ENCODE results near the gene VAV3. TPM values are rescaled to one million over a fixed set of nuclear protein-coding genes. Genes with fewer than 3 reads are reported as not detected.

The VAV3 gene
- total and polyA plus RNA-seq, 12 donors: 1.1 to 8.5 (median 4.1) TPM

- DNase-seq: peak; percentile 37 to 83 (median 58)
- H3K4me3 ChIP-seq: no peak overlapping the region
- H3K36me3 ChIP-seq (replicated peaks in 1 of 2): no peaks in the 10 kb centered on the region
- TF ChIP-seq POLR2A (IDR thresholded peaks at IDR 0.05) (no peak), CTCF (IDR thresholded peaks at IDR 0.05) (peak in 5 of 6 experiments; percentile 32 to 64 (median 45))
- no peak overlapping the region for H3K27ac ChIP-seq
- H3K4me1 ChIP-seq (replicated peaks in 1 of 2): no peaks in the 10 kb centered on the region
- intact Hi-C loops (cut with DNase I): no loop called here
- no peaks in the 10 kb centered on the region for H3K27me3 ChIP-seq
- 29 to 37% (median 35%) methylated on average over 6 of the region's 6 CpGs for WGBS, 4 donors
- H3K9me3 ChIP-seq (replicated peaks in 1 of 3): no peaks in the 10 kb centered on the region
Measured at GRCh38 chr1:107750364-107750959, 214.5 kb downstream of the VAV3 start.

GRCh38 chr1:107748531-107748930 is 216.4 kb downstream of the VAV3 start:
- peak in 1 of 6 experiments; percentile 37 for TF ChIP-seq CTCF (IDR thresholded peaks at IDR 0.05)
- TF ChIP-seq POLR2A (IDR thresholded peaks at IDR 0.05): no peak
- Histone ChIP-seq H3K27me3 (no peaks in the 10 kb centered on the region), H3K4me3 (no peak overlapping the region), H3K27ac (no peak overlapping the region), H3K4me1 (replicated peaks in 1 of 2) (no peaks in the 10 kb centered on the region), H3K36me3 (replicated peaks in 1 of 2) (no peaks in the 10 kb centered on the region), H3K9me3 (replicated peaks in 1 of 3) (no peaks in the 10 kb centered on the region)
- no peak for DNase-seq
- 40 to 58% (median 42%) methylated on average over 2 of the region's 2 CpGs for WGBS, 4 donors
- intact Hi-C loops (cut with DNase I): loop anchor here in 1 of 2 donors (10.0 kb wide), 1 partner anchor 324 kb away; no protein-coding TSS in a partner anchor

GRCh38 chr1:107741242-107741641 is 223.7 kb downstream of the VAV3 start:
- Histone ChIP-seq H3K36me3 (replicated peaks in 1 of 2) (no peaks in the 10 kb centered on the region), H3K4me1 (replicated peaks in 1 of 2) (no peaks in the 10 kb centered on the region), H3K9me3 (replicated peaks in 1 of 3) (no peaks in the 10 kb centered on the region), H3K27ac (no peak overlapping the region), H3K4me3 (no peak overlapping the region), H3K27me3 (no peaks in the 10 kb centered on the region)
- no peak for DNase-seq
- no peak for TF ChIP-seq CTCF (IDR thresholded peaks at IDR 0.05)
- TF ChIP-seq POLR2A (IDR thresholded peaks at IDR 0.05): no peak
- intact Hi-C loops (cut with DNase I): loop anchor here in 1 of 2 donors (10.0 kb wide), 1 partner anchor 316 kb away; no protein-coding TSS in a partner anchor
- 87 to 93% (median 89%) methylated on average over 3 to 4 of the region's 4 CpGs for WGBS, 4 donors

GRCh38 chr1:107740579-107740978 is 224.4 kb downstream of the VAV3 start:
- TF ChIP-seq POLR2A (IDR thresholded peaks at IDR 0.05): no peak

GRCh38 chr1:107739651-107740050 is 225.3 kb downstream of the VAV3 start:
- TF ChIP-seq POLR2A (IDR thresholded peaks at IDR 0.05): no peak
- TF ChIP-seq CTCF (IDR thresholded peaks at IDR 0.05): no peak
- intact Hi-C loops (cut with DNase I): loop anchor here in 1 of 2 donors (10.0 kb wide), 1 partner anchor 315 kb away; no protein-coding TSS in a partner anchor
- Histone ChIP-seq H3K4me1 (replicated peaks in 1 of 2) (no peaks in the 10 kb centered on the region), H3K36me3 (replicated peaks in 1 of 2) (no peaks in the 10 kb centered on the region), H3K27ac (peak overlapping the region in 1 of 5 donors; percentile 16), H3K9me3 (replicated peaks in 1 of 3) (no peaks in the 10 kb centered on the region), H3K27me3 (no peaks in the 10 kb centered on the region), H3K4me3 (no peak overlapping the region)
- DNase-seq: no peak
- WGBS, 4 donors: 47 to 77% (median 64%) methylated on average over 2 of the region's 2 CpGs

More at GRCh38 chr1:107740579-107740978, 224.4 kb downstream of the VAV3 start:
- no peaks in the 10 kb centered on the region for H3K9me3 ChIP-seq (replicated peaks in 1 of 3)
- H3K27ac ChIP-seq: no peak overlapping the region
- no peaks in the 10 kb centered on the region for H3K36me3 ChIP-seq (replicated peaks in 1 of 2)
- 71 to 78% (median 75%) methylated on average over 4 of the region's 4 CpGs for WGBS, 4 donors
- H3K4me3 ChIP-seq: no peak overlapping the region
- DNase-seq: no peak
- H3K27me3 ChIP-seq: no peaks in the 10 kb centered on the region
- intact Hi-C loops (cut with DNase I): loop anchor here in 1 of 2 donors (10.0 kb wide), 1 partner anchor 316 kb away; no protein-coding TSS in a partner anchor
- H3K4me1 ChIP-seq (replicated peaks in 1 of 2): no peaks in the 10 kb centered on the region

Measured in adrenal gland (tissue), 12 donors.